ENCODE measurements around the gene LRRC74A. TPM values are rescaled to one million over a fixed set of nuclear protein-coding genes. Genes with fewer than 3 reads are reported as not detected.

Gene LRRC74A
- total RNA-seq, 2 donors from 2014 or later: not detected

DNA sequence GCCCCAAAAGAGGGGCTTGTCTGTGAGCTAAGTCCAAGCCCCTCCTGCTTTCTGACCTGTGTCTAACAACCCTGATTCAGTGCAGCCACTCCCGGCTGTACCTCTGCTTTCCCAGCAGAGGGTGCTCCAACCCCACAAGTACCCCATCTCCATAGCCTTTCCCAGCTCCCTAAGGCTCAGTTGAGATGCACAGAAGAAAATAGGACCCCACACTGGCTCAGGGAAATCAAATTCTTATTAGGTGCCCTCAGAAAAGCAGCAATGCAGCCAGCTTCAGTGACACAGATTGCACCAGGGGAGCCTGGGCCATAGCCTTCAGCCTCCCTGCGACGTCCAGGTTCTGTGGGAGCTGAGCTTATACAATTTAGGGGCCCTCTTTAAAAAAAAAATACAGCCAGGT is 49.9 kb downstream of the LRRC74A start:
- peaks cover 1% of the 10 kb centered on the region for H3K4me1 Mint-ChIP-seq
- TF ChIP-seq, protein P1, sequence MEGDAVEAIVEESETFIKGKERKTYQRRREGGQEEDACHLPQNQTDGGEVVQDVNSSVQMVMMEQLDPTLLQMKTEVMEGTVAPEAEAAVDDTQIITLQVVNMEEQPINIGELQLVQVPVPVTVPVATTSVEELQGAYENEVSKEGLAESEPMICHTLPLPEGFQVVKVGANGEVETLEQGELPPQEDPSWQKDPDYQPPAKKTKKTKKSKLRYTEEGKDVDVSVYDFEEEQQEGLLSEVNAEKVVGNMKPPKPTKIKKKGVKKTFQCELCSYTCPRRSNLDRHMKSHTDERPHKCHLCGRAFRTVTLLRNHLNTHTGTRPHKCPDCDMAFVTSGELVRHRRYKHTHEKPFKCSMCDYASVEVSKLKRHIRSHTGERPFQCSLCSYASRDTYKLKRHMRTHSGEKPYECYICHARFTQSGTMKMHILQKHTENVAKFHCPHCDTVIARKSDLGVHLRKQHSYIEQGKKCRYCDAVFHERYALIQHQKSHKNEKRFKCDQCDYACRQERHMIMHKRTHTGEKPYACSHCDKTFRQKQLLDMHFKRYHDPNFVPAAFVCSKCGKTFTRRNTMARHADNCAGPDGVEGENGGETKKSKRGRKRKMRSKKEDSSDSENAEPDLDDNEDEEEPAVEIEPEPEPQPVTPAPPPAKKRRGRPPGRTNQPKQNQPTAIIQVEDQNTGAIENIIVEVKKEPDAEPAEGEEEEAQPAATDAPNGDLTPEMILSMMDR (conservative IDR thresholded peaks at IDR 0.05): peak; percentile 97
- no peaks in the 10 kb centered on the region for H3K36me3 Mint-ChIP-seq (ENCODE audit: low read depth)
- H3K27me3 ChIP-seq (ENCODE audit: control insufficient read depth, insufficient read depth, low read length, poor library complexity, severe bottlenecking): no peaks in the 10 kb centered on the region
- H3K27ac ChIP-seq (ENCODE audit: low read depth, low read length): no peak overlapping the region
- 54 to 56% methylated on average over 3 of the region's 3 CpGs for WGBS, 2 experiments (ENCODE audit: insufficient coverage in 1 of 2, insufficient read length in 1 of 2)
- peaks cover 9% of the 10 kb centered on the region for H3K9me3 ChIP-seq (ENCODE audit: control insufficient read depth, low read length)
- no peak overlapping the region for H3K9ac ChIP-seq (ENCODE audit: extremely low read depth, low read length, poor library complexity, severe bottlenecking)
- H3K4me3 ChIP-seq (ENCODE audit: low read length): no peak overlapping the region
- DNase-seq: peak; percentile 89
- H3K4me3 Mint-ChIP-seq: no peak overlapping the region
- H3K27ac Mint-ChIP-seq: no peak overlapping the region
- no peaks in the 10 kb centered on the region for H3K27me3 Mint-ChIP-seq (ENCODE audit: insufficient read depth)
- H3K4me1 ChIP-seq (ENCODE audit: control insufficient read depth, insufficient read depth, low read length): no peaks in the 10 kb centered on the region
- peaks cover 11% of the 10 kb centered on the region for H3K9me3 Mint-ChIP-seq
- H3K36me3 ChIP-seq (ENCODE audit: control insufficient read depth, insufficient read depth, low read length): no peaks in the 10 kb centered on the region

DNA sequence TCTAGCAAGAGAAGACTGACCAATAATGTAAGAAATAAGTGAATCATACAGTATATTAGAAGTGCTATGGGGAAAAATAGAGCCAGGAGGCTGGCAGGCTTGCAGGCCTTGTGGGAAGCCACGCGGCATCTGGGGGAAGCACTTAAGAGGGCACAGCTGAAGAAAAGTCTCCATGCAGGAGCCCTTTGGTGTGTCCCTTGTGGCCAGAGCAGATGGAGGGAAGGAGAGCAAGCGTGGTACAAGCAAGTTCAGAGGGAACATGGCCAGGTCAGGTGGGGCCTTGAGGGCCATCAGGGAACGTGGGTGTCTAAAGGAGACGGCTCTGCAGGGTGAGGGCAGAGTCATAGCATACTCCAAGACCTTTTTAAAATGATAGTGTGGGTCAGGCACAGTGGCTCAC is 51.7 kb downstream of the LRRC74A start:
- Histone ChIP-seq H3K9ac (ENCODE audit: extremely low read depth, low read length, poor library complexity, severe bottlenecking) (no peak overlapping the region), H3K27me3 (ENCODE audit: control insufficient read depth, insufficient read depth, low read length, poor library complexity, severe bottlenecking) (no peaks in the 10 kb centered on the region), H3K27ac (ENCODE audit: low read depth, low read length) (no peak overlapping the region), H3K4me1 (ENCODE audit: control insufficient read depth, insufficient read depth, low read length) (no peaks in the 10 kb centered on the region), H3K4me3 (ENCODE audit: low read length) (no peak overlapping the region), H3K9me3 (ENCODE audit: control insufficient read depth, low read length) (peaks cover 9% of the 10 kb centered on the region), H3K36me3 (ENCODE audit: control insufficient read depth, insufficient read depth, low read length) (no peaks in the 10 kb centered on the region)
- no peaks in the 10 kb centered on the region for H3K27me3 Mint-ChIP-seq (ENCODE audit: insufficient read depth)
- no peak overlapping the region for H3K27ac Mint-ChIP-seq
- 94% methylated on average over 4 to 5 of the region's 5 CpGs for WGBS, 2 experiments (ENCODE audit: insufficient coverage in 1 of 2, insufficient read length in 1 of 2)
- peaks cover 11% of the 10 kb centered on the region for H3K9me3 Mint-ChIP-seq
- TF ChIP-seq, protein P1 (conservative IDR thresholded peaks at IDR 0.05): no peak
- H3K4me1 Mint-ChIP-seq: peaks cover 1% of the 10 kb centered on the region
- DNase-seq: no peak
- H3K36me3 Mint-ChIP-seq (ENCODE audit: low read depth): no peaks in the 10 kb centered on the region
- no peak overlapping the region for H3K4me3 Mint-ChIP-seq

DNA sequence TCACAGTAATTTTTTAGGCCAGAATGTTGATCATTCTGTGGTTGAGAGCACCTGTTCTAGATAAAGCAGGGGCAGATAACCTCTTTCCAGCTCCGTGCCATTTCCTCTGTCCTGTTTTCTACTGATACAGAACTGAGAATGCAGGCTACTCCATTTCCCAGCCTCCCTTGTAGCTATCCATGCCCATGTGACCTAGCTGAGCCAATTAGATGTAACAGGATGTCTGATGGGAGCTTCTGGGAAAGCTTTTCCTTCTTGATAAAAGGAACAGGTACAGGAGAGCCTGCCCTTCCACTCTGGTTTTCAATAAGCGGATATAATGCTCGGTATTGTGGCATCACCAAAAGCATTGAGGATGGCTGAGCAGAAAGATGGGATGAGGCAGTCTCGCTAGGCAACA is 54.2 kb downstream of the LRRC74A start:
- H3K4me3 Mint-ChIP-seq: no peak overlapping the region
- Histone ChIP-seq H3K27me3 (ENCODE audit: control insufficient read depth, insufficient read depth, low read length, poor library complexity, severe bottlenecking) (no peaks in the 10 kb centered on the region), H3K36me3 (ENCODE audit: control insufficient read depth, insufficient read depth, low read length) (no peaks in the 10 kb centered on the region), H3K9me3 (ENCODE audit: control insufficient read depth, low read length) (peaks cover 4% of the 10 kb centered on the region), H3K9ac (ENCODE audit: extremely low read depth, low read length, poor library complexity, severe bottlenecking) (no peak overlapping the region), H3K4me3 (ENCODE audit: low read length) (no peak overlapping the region), H3K27ac (ENCODE audit: low read depth, low read length) (no peak overlapping the region), H3K4me1 (ENCODE audit: control insufficient read depth, insufficient read depth, low read length) (peaks cover 5% of the 10 kb centered on the region)
- no peak for DNase-seq
- H3K9me3 Mint-ChIP-seq: peaks cover 6% of the 10 kb centered on the region
- TF ChIP-seq, protein P1 (conservative IDR thresholded peaks at IDR 0.05): no peak
- H3K36me3 Mint-ChIP-seq (ENCODE audit: low read depth): no peaks in the 10 kb centered on the region
- WGBS, 2 experiments (ENCODE audit: insufficient coverage in 1 of 2, insufficient read length in 1 of 2): 74 to 77% methylated on average over 3 to 4 of the region's 4 CpGs
- no peaks in the 10 kb centered on the region for H3K27me3 Mint-ChIP-seq (ENCODE audit: insufficient read depth)
- H3K27ac Mint-ChIP-seq: no peak overlapping the region
- no peaks in the 10 kb centered on the region for H3K4me1 Mint-ChIP-seq

Measured in endodermal cell (in vitro differentiated cells).